ENCODE data around the gene CTNNBIP1.
"Not testable (repeated sequence)": the region's sequence is repeated elsewhere in the genome, so short reads cannot be mapped to it uniquely, and the experiment has no call there.

CTNNBIP1 gene

GRCh38 chr1:9910076-9910422, at the start of gene CTNNBIP1:
Gene CTNNBIP1, minus strand, starts transcription at chr1:9910269. Its CDS starts 38,205 bp downstream, at chr1:9872064.
- Mint-ChIP-seq H3K4me1 (ENCODE audit: low read depth) (peaks cover 36% of the 10 kb centered on the region), H3K4me3 (peak within 1 kb of the TSS; percentile 95), H3K27me3 (no peaks in the 10 kb centered on the region), H3K9me3 (no peaks in the 10 kb centered on the region), H3K27ac (peak within 1 kb of the TSS; percentile 95), H3K36me3 (ENCODE audit: low read depth) (no peaks in the 10 kb centered on the region)

- Mint-ChIP-seq H3K27ac (no peak overlapping the region), H3K27me3 (no peaks in the 10 kb centered on the region), H3K36me3 (ENCODE audit: low read depth) (peaks cover 5% of the 10 kb centered on the region), H3K4me1 (ENCODE audit: low read depth) (no peaks in the 10 kb centered on the region), H3K4me3 (no peak overlapping the region), H3K9me3 (no peaks in the 10 kb centered on the region)
These were observed 47.7 kb upstream of the CTNNBIP1 start for GRCh38 chr1:9957726-9958125.

- Mint-ChIP-seq H3K36me3 (ENCODE audit: low read depth) (peaks cover 13% of the 10 kb centered on the region), H3K4me3 (no peak overlapping the region), H3K4me1 (ENCODE audit: low read depth) (peaks cover 42% of the 10 kb centered on the region), H3K27me3 (no peaks in the 10 kb centered on the region), H3K9me3 (no peaks in the 10 kb centered on the region), H3K27ac (no peak overlapping the region)
These were observed 36.2 kb upstream of the CTNNBIP1 start for GRCh38 chr1:9946315-9946714.

- H3K9me3 Mint-ChIP-seq, result no peaks in the 10 kb centered on the region
- H3K4me1 Mint-ChIP-seq (ENCODE audit: low read depth), result peaks cover 36% of the 10 kb centered on the region
- no peaks in the 10 kb centered on the region for H3K27me3 Mint-ChIP-seq
- H3K36me3 Mint-ChIP-seq (ENCODE audit: low read depth), result peaks cover 23% of the 10 kb centered on the region
- H3K27ac Mint-ChIP-seq, result peak within 1 kb of the TSS; percentile 100
- peak within 1 kb of the TSS; percentile 100 for H3K4me3 Mint-ChIP-seq
These were observed 33.1 kb upstream of the CTNNBIP1 start, which contains the start of the genes LZIC and NMNAT1 for GRCh38 chr1:9942939-9943788. Gene LZIC, minus strand, starts transcription at chr1:9943391. Its CDS starts 6,772 bp downstream, at chr1:9936619. Gene NMNAT1, plus strand, starts transcription at chr1:9943475. Its CDS starts 28,599 bp downstream, at chr1:9972074.

- Mint-ChIP-seq H3K27ac (peak overlapping the region; percentile 100), H3K4me1 (ENCODE audit: low read depth) (peaks cover 36% of the 10 kb centered on the region), H3K27me3 (no peaks in the 10 kb centered on the region), H3K9me3 (no peaks in the 10 kb centered on the region), H3K36me3 (ENCODE audit: low read depth) (peaks cover 17% of the 10 kb centered on the region), H3K4me3 (peak overlapping the region; percentile 100)
These were observed 32.4 kb upstream of the CTNNBIP1 start for GRCh38 chr1:9942399-9942938.

- Mint-ChIP-seq H3K4me3 (no peak overlapping the region), H3K9me3 (no peaks in the 10 kb centered on the region), H3K4me1 (ENCODE audit: low read depth) (no peaks in the 10 kb centered on the region), H3K27ac (no peak overlapping the region), H3K36me3 (ENCODE audit: low read depth) (peaks cover 37% of the 10 kb centered on the region), H3K27me3 (no peaks in the 10 kb centered on the region)
These were observed 19.6 kb upstream of the CTNNBIP1 start for GRCh38 chr1:9929431-9930385.

GRCh38 chr1:9927259-9927658, 17.2 kb upstream of the CTNNBIP1 start:
- Mint-ChIP-seq H3K9me3 (no peaks in the 10 kb centered on the region), H3K27me3 (no peaks in the 10 kb centered on the region), H3K27ac (no peak overlapping the region), H3K36me3 (ENCODE audit: low read depth) (peaks cover 20% of the 10 kb centered on the region), H3K4me1 (ENCODE audit: low read depth) (no peaks in the 10 kb centered on the region), H3K4me3 (no peak overlapping the region)

- no peak overlapping the region for H3K27ac Mint-ChIP-seq
- H3K4me1 Mint-ChIP-seq (ENCODE audit: low read depth), result no peaks in the 10 kb centered on the region
- H3K4me3 Mint-ChIP-seq, result no peak overlapping the region
- no peaks in the 10 kb centered on the region for H3K9me3 Mint-ChIP-seq
- H3K36me3 Mint-ChIP-seq (ENCODE audit: low read depth), result no peaks in the 10 kb centered on the region
- no peaks in the 10 kb centered on the region for H3K27me3 Mint-ChIP-seq
These were observed 12.3 kb upstream of the CTNNBIP1 start for GRCh38 chr1:9922342-9922741.

- no peaks in the 10 kb centered on the region for H3K27me3 Mint-ChIP-seq
- H3K4me3 Mint-ChIP-seq, result no peak overlapping the region
- H3K9me3 Mint-ChIP-seq, result no peaks in the 10 kb centered on the region
- H3K4me1 Mint-ChIP-seq (ENCODE audit: low read depth), result no peaks in the 10 kb centered on the region
- H3K27ac Mint-ChIP-seq, result no peak overlapping the region
- no peaks in the 10 kb centered on the region for H3K36me3 Mint-ChIP-seq (ENCODE audit: low read depth)
These were observed 10.5 kb upstream of the CTNNBIP1 start for GRCh38 chr1:9920606-9921005.

- no peak overlapping the region for H3K27ac Mint-ChIP-seq
- no peak overlapping the region for H3K4me3 Mint-ChIP-seq
- no peaks in the 10 kb centered on the region for H3K27me3 Mint-ChIP-seq
- H3K9me3 Mint-ChIP-seq, result no peaks in the 10 kb centered on the region
- H3K36me3 Mint-ChIP-seq (ENCODE audit: low read depth), result no peaks in the 10 kb centered on the region
- no peaks in the 10 kb centered on the region for H3K4me1 Mint-ChIP-seq (ENCODE audit: low read depth)
These were observed 7.8 kb upstream of the CTNNBIP1 start for GRCh38 chr1:9917901-9918300.

GRCh38 chr1:9917495-9917894, 7.4 kb upstream of the CTNNBIP1 start:
- H3K9me3 Mint-ChIP-seq; H3K27ac Mint-ChIP-seq; H3K4me1 Mint-ChIP-seq (ENCODE audit: low read depth); H3K36me3 Mint-ChIP-seq (ENCODE audit: low read depth); H3K27me3 Mint-ChIP-seq; H3K4me3 Mint-ChIP-seq: not testable (repeated sequence)

- peaks cover 8% of the 10 kb centered on the region for H3K4me1 Mint-ChIP-seq (ENCODE audit: low read depth)
- no peaks in the 10 kb centered on the region for H3K27me3 Mint-ChIP-seq
- H3K9me3 Mint-ChIP-seq, result no peaks in the 10 kb centered on the region
- no peak overlapping the region for H3K4me3 Mint-ChIP-seq
- no peaks in the 10 kb centered on the region for H3K36me3 Mint-ChIP-seq (ENCODE audit: low read depth)
- no peak overlapping the region for H3K27ac Mint-ChIP-seq
These were observed 6.4 kb upstream of the CTNNBIP1 start for GRCh38 chr1:9916452-9916851.

- Mint-ChIP-seq H3K36me3 (ENCODE audit: low read depth) (no peaks in the 10 kb centered on the region), H3K27ac (no peak overlapping the region), H3K4me1 (ENCODE audit: low read depth) (peaks cover 17% of the 10 kb centered on the region), H3K9me3 (no peaks in the 10 kb centered on the region), H3K4me3 (no peak overlapping the region), H3K27me3 (no peaks in the 10 kb centered on the region)
These were observed 4.5 kb upstream of the CTNNBIP1 start for GRCh38 chr1:9914610-9914937.

- H3K27ac Mint-ChIP-seq, result no peak overlapping the region
- H3K36me3 Mint-ChIP-seq (ENCODE audit: low read depth), result no peaks in the 10 kb centered on the region
- no peaks in the 10 kb centered on the region for H3K27me3 Mint-ChIP-seq
- no peak overlapping the region for H3K4me3 Mint-ChIP-seq
- no peaks in the 10 kb centered on the region for H3K9me3 Mint-ChIP-seq
- H3K4me1 Mint-ChIP-seq (ENCODE audit: low read depth), result peaks cover 29% of the 10 kb centered on the region
These were observed 2.3 kb upstream of the CTNNBIP1 start for GRCh38 chr1:9912264-9912936.

Data from stimulated activated naive CD8-positive, alpha-beta T cell treated with anti-CD3 and anti-CD28 coated beads, Interleukin-15, Interleukin-2, amounts not matched to agents 100 ng/mL and 50 ng/mL, for 24 hours (primary cell).